HL-60 (cell line): ENCODE results near the gene SLFN12L.

Source experiments
- GABPA ChIP-seq: IDR thresholded peaks from 2 replicates; pipeline ENCODE4 v1.6.1; 2012; ENCODE audit warnings: low read depth
- POLR2AphosphoS5 ChIP-seq: IDR thresholded peaks from 2 replicates; pipeline ENCODE4 v1.6.1; 2012; ENCODE audit warnings: low read depth
- TF ChIP-seq, protein P1 (sequence below): IDR thresholded peaks from one replicate; pipeline ENCODE4 v1.5.1; 2011; ENCODE audit warnings: low read length, control low read depth, inconsistent platforms; ENCODE audit not compliant: insufficient read depth
- TF ChIP-seq, protein P2 (sequence below): IDR thresholded peaks from 2 replicates; pipeline ENCODE4 v1.6.1; 2012; ENCODE audit warnings: low read depth; ENCODE audit not compliant: insufficient replicate concordance

DNA sequence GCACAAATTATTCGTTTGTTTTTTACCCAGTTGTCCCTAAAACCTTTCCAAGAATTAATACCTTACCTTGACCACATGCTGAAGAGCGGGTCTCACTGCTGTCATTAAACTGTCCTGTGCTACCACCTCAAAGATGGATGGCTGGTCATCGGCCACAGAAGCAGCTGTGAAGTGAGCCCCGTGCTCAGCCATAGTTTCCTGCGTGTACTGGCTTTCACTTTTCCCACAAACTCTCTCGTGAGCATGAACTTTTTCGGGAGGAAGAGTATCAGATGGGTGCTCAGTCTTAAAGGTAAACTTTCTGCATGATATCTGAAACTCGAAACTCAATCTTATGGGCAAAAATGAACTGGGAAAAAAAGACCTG is 40.3 kb upstream of the SLFN12L start:
- TF ChIP-seq, protein P1, sequence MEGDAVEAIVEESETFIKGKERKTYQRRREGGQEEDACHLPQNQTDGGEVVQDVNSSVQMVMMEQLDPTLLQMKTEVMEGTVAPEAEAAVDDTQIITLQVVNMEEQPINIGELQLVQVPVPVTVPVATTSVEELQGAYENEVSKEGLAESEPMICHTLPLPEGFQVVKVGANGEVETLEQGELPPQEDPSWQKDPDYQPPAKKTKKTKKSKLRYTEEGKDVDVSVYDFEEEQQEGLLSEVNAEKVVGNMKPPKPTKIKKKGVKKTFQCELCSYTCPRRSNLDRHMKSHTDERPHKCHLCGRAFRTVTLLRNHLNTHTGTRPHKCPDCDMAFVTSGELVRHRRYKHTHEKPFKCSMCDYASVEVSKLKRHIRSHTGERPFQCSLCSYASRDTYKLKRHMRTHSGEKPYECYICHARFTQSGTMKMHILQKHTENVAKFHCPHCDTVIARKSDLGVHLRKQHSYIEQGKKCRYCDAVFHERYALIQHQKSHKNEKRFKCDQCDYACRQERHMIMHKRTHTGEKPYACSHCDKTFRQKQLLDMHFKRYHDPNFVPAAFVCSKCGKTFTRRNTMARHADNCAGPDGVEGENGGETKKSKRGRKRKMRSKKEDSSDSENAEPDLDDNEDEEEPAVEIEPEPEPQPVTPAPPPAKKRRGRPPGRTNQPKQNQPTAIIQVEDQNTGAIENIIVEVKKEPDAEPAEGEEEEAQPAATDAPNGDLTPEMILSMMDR: no peak
- TF ChIP-seq POLR2AphosphoS5 (no peak), GABPA (no peak)
- TF ChIP-seq, protein P2, sequence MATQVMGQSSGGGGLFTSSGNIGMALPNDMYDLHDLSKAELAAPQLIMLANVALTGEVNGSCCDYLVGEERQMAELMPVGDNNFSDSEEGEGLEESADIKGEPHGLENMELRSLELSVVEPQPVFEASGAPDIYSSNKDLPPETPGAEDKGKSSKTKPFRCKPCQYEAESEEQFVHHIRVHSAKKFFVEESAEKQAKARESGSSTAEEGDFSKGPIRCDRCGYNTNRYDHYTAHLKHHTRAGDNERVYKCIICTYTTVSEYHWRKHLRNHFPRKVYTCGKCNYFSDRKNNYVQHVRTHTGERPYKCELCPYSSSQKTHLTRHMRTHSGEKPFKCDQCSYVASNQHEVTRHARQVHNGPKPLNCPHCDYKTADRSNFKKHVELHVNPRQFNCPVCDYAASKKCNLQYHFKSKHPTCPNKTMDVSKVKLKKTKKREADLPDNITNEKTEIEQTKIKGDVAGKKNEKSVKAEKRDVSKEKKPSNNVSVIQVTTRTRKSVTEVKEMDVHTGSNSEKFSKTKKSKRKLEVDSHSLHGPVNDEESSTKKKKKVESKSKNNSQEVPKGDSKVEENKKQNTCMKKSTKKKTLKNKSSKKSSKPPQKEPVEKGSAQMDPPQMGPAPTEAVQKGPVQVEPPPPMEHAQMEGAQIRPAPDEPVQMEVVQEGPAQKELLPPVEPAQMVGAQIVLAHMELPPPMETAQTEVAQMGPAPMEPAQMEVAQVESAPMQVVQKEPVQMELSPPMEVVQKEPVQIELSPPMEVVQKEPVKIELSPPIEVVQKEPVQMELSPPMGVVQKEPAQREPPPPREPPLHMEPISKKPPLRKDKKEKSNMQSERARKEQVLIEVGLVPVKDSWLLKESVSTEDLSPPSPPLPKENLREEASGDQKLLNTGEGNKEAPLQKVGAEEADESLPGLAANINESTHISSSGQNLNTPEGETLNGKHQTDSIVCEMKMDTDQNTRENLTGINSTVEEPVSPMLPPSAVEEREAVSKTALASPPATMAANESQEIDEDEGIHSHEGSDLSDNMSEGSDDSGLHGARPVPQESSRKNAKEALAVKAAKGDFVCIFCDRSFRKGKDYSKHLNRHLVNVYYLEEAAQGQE: no peak
